GM23338 (cell line): ENCODE results near the gene NLRP6. TPM values are rescaled to one million over a fixed set of nuclear protein-coding genes. Genes with fewer than 3 reads are reported as not detected.
A peak's percentile ranks its signal among the peaks of the same experiment; 100 is the strongest.

ENCODE experiments used
- ATAC-seq: fragments of 200-7000 bp; cut with Tn5 transposase; 3 replicates; pipeline ENCODE4 v1.9.1; 2020
- DNase-seq: peaks from one replicate; pipeline ENCODE4 v3.0.0-alpha.2; 2015; ENCODE audit warnings: low spot score
- H2AFZ ChIP-seq: fragments of 200-600 bp; sonication (generic); 2 replicates; pipeline ENCODE4 v1.8.0; 2016; ENCODE audit warnings: antibody characterized with exemption, mild to moderate bottlenecking, moderate library complexity
- H3F3A ChIP-seq: fragments of 200-600 bp; sonication (generic); replicated peaks from 2 replicates; pipeline ENCODE4 v1.8.0; 2017; ENCODE audit warnings: antibody characterized with exemption, mixed run types, low read depth
- H3K27ac ChIP-seq: fragments of 200-600 bp; sonication (generic); 2 replicates; pipeline ENCODE4 v1.6.1; 2016; ENCODE audit warnings: low read depth
- H3K27me3 ChIP-seq: fragments of 200-600 bp; sonication (generic); 2 replicates; pipeline ENCODE4 v1.8.0; 2016; ENCODE audit warnings: mild to moderate bottlenecking, mixed run types, moderate library complexity; ENCODE audit not compliant: insufficient read depth
- H3K36me3 ChIP-seq: fragments of 200-600 bp; sonication (generic); 2 replicates; pipeline ENCODE4 v1.8.0; 2016; ENCODE audit warnings: mild to moderate bottlenecking; ENCODE audit not compliant: insufficient read depth
- H3K4me1 ChIP-seq: fragments of 200-600 bp; sonication (generic); 2 replicates; pipeline ENCODE4 v1.8.0; 2016; ENCODE audit warnings: mild to moderate bottlenecking, moderate library complexity; ENCODE audit not compliant: insufficient read depth
- H3K4me2 ChIP-seq: fragments of 200-600 bp; sonication (generic); 2 replicates; pipeline ENCODE4 v1.7.1; 2017; ENCODE audit warnings: mixed run types
- H3K4me3 ChIP-seq: fragments of 200-600 bp; sonication (generic); 2 replicates; pipeline ENCODE4 v1.6.1; 2016; ENCODE audit warnings: mixed run types
- H3K79me2 ChIP-seq: fragments of 200-600 bp; sonication (generic); replicated peaks from 2 replicates; pipeline ENCODE4 v1.8.0; 2017; ENCODE audit warnings: mild to moderate bottlenecking; ENCODE audit not compliant: insufficient read depth
- H3K9me2 ChIP-seq: fragments of 200-600 bp; sonication (generic); 2 replicates; pipeline ENCODE4 v1.8.0; 2017; ENCODE audit not compliant: insufficient read depth
- H4K20me1 ChIP-seq: fragments of 200-600 bp; sonication (generic); replicated peaks from 2 replicates; pipeline ENCODE4 v1.8.0; 2017; ENCODE audit warnings: mild to moderate bottlenecking; ENCODE audit not compliant: insufficient read depth
- H3K27ac Mint-ChIP-seq: 2 replicates; pipeline ENCODE4 v1.8.0; 2020; ENCODE audit warnings: inconsistent platforms, mild to moderate bottlenecking, moderate library complexity, mixed read lengths
- H3K27me3 Mint-ChIP-seq: 3 replicates; pipeline ENCODE4 v1.8.0; 2022; ENCODE audit warnings: low read depth, mild to moderate bottlenecking, moderate library complexity, mixed read lengths, inconsistent platforms; ENCODE audit not compliant: insufficient read depth, poor library complexity
- H3K36me3 Mint-ChIP-seq: 3 replicates; pipeline ENCODE4 v1.8.0; 2021; ENCODE audit warnings: low read depth, mild to moderate bottlenecking, inconsistent platforms, moderate library complexity, mixed read lengths
- H3K4me1 Mint-ChIP-seq: 3 replicates; pipeline ENCODE4 v1.8.0; 2020; ENCODE audit warnings: mild to moderate bottlenecking, inconsistent platforms, mixed read lengths
- H3K4me3 Mint-ChIP-seq: 3 replicates; pipeline ENCODE4 v1.8.0; 2021; ENCODE audit warnings: moderate library complexity, mild to moderate bottlenecking, inconsistent platforms, mixed read lengths
- H3K9me3 Mint-ChIP-seq: 3 replicates; pipeline ENCODE4 v1.8.0; 2020; ENCODE audit warnings: moderate library complexity, mild to moderate bottlenecking, inconsistent platforms, mixed read lengths
- CREB1 ChIP-seq: fragments of 250-450 bp; sonication (Bioruptor Pico); IDR thresholded peaks from 2 replicates; pipeline ENCODE4 v1.5.0; 2020; ENCODE audit warnings: low read depth, mild to moderate bottlenecking, moderate library complexity
- CTCF ChIP-seq, 2 experiments: fragments of 200-600 bp in 1 of 2; sonication (generic) in 1 of 2; conservative IDR thresholded peaks; 2 replicates each; pipeline versions ENCODE4 v1.5.1 to v1.6.1; 2016 to 2017; ENCODE audit warnings: antibody characterized with exemption in 2 of 2, low read depth in 2 of 2, mild to moderate bottlenecking in 2 of 2, moderate library complexity in 1 of 2
- ETS1 ChIP-seq: IDR thresholded peaks from 2 replicates; pipeline ENCODE4 v1.6.1; 2016; ENCODE audit warnings: antibody characterized with exemption
- EZH2 ChIP-seq: fragments of 200-600 bp; sonication (generic); IDR thresholded peaks from one replicate; pipeline ENCODE4 v1.8.0; 2017; ENCODE audit warnings: antibody characterized with exemption, mild to moderate bottlenecking, low read depth; ENCODE audit not compliant: unreplicated experiment
- EZH2phosphoT487 ChIP-seq: fragments of 200-600 bp; sonication (generic); IDR thresholded peaks from one replicate; pipeline ENCODE4 v1.8.1; 2018; ENCODE audit warnings: antibody characterized with exemption; ENCODE audit not compliant: unreplicated experiment
- JUNB ChIP-seq: IDR thresholded peaks from one replicate; pipeline ENCODE4 v1.6.1; 2016; ENCODE audit warnings: antibody characterized with exemption; ENCODE audit not compliant: unreplicated experiment
- NANOG ChIP-seq: IDR thresholded peaks from 2 replicates; pipeline ENCODE4 v1.6.1; 2016; ENCODE audit warnings: antibody characterized with exemption, borderline replicate concordance
- POLR2AphosphoS5 ChIP-seq: IDR thresholded peaks from 2 replicates; pipeline ENCODE4 v1.6.1; 2016; ENCODE audit warnings: antibody characterized with exemption, low read depth
- STAT1 ChIP-seq: IDR thresholded peaks from one replicate; pipeline ENCODE4 v1.6.1; 2016; ENCODE audit warnings: antibody characterized with exemption; ENCODE audit not compliant: unreplicated experiment
- ZNF114 ChIP-seq: fragments of 250-450 bp; sonication (Bioruptor Pico); IDR thresholded peaks from 2 replicates; pipeline ENCODE4 v1.5.0; 2020; ENCODE audit warnings: mild to moderate bottlenecking, moderate library complexity
- ZNF331 ChIP-seq: fragments of 250-450 bp; sonication (Bioruptor Pico); IDR thresholded peaks from 2 replicates; pipeline ENCODE4 v1.5.0; 2020; ENCODE audit warnings: low read depth, mild to moderate bottlenecking, moderate library complexity
- ZNF462 ChIP-seq: fragments of 250-450 bp; sonication (Bioruptor Pico); IDR thresholded peaks from 2 replicates; pipeline ENCODE4 v1.5.0; 2020; ENCODE audit warnings: mild to moderate bottlenecking, moderate library complexity
- polyA plus RNA-seq: library from polyadenylated mRNA; unstranded; fragments of >200 nt; fragmentation: Nextera tagmentation; extraction: Ambion mirVana; gene quantifications from 2 replicates; pipeline ENCODE4 v1.2.1, GENCODE V29; 2016
- total RNA-seq: library from RNA; depleted of rRNA; stranded (reverse); fragments of >200 nt; shearing (Covaris generic); gene quantifications from 2 replicates; pipeline ENCODE4 v1.2.3, GENCODE V29; 2014
- TF ChIP-seq, protein P1 (sequence below): IDR thresholded peaks from one replicate; pipeline ENCODE4 v1.6.1; 2018; ENCODE audit warnings: antibody characterized with exemption; ENCODE audit not compliant: unreplicated experiment

The NLRP6 gene
- total and polyA plus RNA-seq, 2 experiments from 2014 or later: 0.15 to 0.73 TPM

GRCh38 chr11:289398-289711, 11.1 kb downstream of the NLRP6 start:
- Histone ChIP-seq H3K9me2 (no peaks in the 10 kb centered on the region), H3K79me2 (no peaks in the 10 kb centered on the region), H2AFZ (no peak overlapping the region), H3K27me3 (peaks cover 26% of the 10 kb centered on the region), H3K36me3 (no peaks in the 10 kb centered on the region), H3K4me3 (peak overlapping the region; percentile 44; the same call in 1 of the 2 replicates), H3F3A (peaks cover 6% of the 10 kb centered on the region; the same call in 1 of the 2 replicates), H3K27ac (no peak overlapping the region), H3K4me2 (peak overlapping the region; percentile 76), H3K4me1 (no peaks in the 10 kb centered on the region; the same call in 1 of the 2 replicates), H4K20me1 (no peaks in the 10 kb centered on the region)
- DNase-seq (no peak), ATAC-seq (no peak)
- Mint-ChIP-seq H3K36me3 (peaks cover 11% of the 10 kb centered on the region; the same call in 2 of the 3 replicates), H3K27ac (no peak overlapping the region), H3K4me3 (peak overlapping the region; percentile 71), H3K27me3 (peaks cover 25% of the 10 kb centered on the region), H3K4me1 (peaks cover 26% of the 10 kb centered on the region), H3K9me3 (peaks cover 2% of the 10 kb centered on the region; the same call in 1 of the 3 replicates)
- TF ChIP-seq CREB1: no peak
- TF ChIP-seq ZNF114 (CRISPR knock-in tag): no peak
- TF ChIP-seq ZNF462 (CRISPR knock-in tag): no peak
- no peak for TF ChIP-seq NANOG
- TF ChIP-seq, protein P1, sequence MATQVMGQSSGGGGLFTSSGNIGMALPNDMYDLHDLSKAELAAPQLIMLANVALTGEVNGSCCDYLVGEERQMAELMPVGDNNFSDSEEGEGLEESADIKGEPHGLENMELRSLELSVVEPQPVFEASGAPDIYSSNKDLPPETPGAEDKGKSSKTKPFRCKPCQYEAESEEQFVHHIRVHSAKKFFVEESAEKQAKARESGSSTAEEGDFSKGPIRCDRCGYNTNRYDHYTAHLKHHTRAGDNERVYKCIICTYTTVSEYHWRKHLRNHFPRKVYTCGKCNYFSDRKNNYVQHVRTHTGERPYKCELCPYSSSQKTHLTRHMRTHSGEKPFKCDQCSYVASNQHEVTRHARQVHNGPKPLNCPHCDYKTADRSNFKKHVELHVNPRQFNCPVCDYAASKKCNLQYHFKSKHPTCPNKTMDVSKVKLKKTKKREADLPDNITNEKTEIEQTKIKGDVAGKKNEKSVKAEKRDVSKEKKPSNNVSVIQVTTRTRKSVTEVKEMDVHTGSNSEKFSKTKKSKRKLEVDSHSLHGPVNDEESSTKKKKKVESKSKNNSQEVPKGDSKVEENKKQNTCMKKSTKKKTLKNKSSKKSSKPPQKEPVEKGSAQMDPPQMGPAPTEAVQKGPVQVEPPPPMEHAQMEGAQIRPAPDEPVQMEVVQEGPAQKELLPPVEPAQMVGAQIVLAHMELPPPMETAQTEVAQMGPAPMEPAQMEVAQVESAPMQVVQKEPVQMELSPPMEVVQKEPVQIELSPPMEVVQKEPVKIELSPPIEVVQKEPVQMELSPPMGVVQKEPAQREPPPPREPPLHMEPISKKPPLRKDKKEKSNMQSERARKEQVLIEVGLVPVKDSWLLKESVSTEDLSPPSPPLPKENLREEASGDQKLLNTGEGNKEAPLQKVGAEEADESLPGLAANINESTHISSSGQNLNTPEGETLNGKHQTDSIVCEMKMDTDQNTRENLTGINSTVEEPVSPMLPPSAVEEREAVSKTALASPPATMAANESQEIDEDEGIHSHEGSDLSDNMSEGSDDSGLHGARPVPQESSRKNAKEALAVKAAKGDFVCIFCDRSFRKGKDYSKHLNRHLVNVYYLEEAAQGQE: no peak
- no peak for TF ChIP-seq ETS1
- TF ChIP-seq POLR2AphosphoS5: no peak
- TF ChIP-seq EZH2phosphoT487: no peak
- no peak for TF ChIP-seq JUNB
- TF ChIP-seq EZH2: no peak
- TF ChIP-seq STAT1: no peak
- TF ChIP-seq CTCF (conservative IDR thresholded peaks at IDR 0.05; ENCODE audit: low read depth in 2 of 2): no peak
- no peak for TF ChIP-seq ZNF331 (CRISPR knock-in tag)
